Activated naive CD8-positive, alpha-beta T cell (primary cell): Measurements from ENCODE around the gene OPCML.

Experiments
- H3K27ac Mint-ChIP-seq: one replicate; pipeline ENCODE4 v1.8.0; 2021; ENCODE audit warnings: mixed read lengths
- H3K27me3 Mint-ChIP-seq: one replicate; pipeline ENCODE4 v1.8.0; 2021; ENCODE audit warnings: mixed read lengths
- H3K36me3 Mint-ChIP-seq: one replicate; pipeline ENCODE4 v1.8.0; 2021; ENCODE audit warnings: mixed read lengths
- H3K4me1 Mint-ChIP-seq: one replicate; pipeline ENCODE4 v1.8.0; 2021; ENCODE audit warnings: low read depth, mixed read lengths
- H3K4me3 Mint-ChIP-seq: one replicate; pipeline ENCODE4 v1.8.0; 2021; ENCODE audit warnings: mild to moderate bottlenecking, mixed read lengths
- H3K9me3 Mint-ChIP-seq: one replicate; pipeline ENCODE4 v1.8.0; 2021; ENCODE audit warnings: low read depth, mixed read lengths

Gene OPCML

GRCh38 chr11:132763503-132763902 is 768.8 kb downstream of the OPCML start:
- Mint-ChIP-seq H3K4me3 (no peak overlapping the region), H3K9me3 (no peaks in the 10 kb centered on the region), H3K36me3 (no peaks in the 10 kb centered on the region), H3K27me3 (no peaks in the 10 kb centered on the region), H3K27ac (no peak overlapping the region), H3K4me1 (no peaks in the 10 kb centered on the region)

GRCh38 chr11:132755934-132756333 is 776.4 kb downstream of the OPCML start:
- Mint-ChIP-seq H3K9me3 (no peaks in the 10 kb centered on the region), H3K27ac (no peak overlapping the region), H3K4me3 (no peak overlapping the region), H3K36me3 (no peaks in the 10 kb centered on the region), H3K27me3 (no peaks in the 10 kb centered on the region), H3K4me1 (no peaks in the 10 kb centered on the region)

GRCh38 chr11:132751516-132752250 is 780.6 kb downstream of the OPCML start:
- Mint-ChIP-seq H3K27ac (no peak overlapping the region), H3K4me1 (no peaks in the 10 kb centered on the region), H3K4me3 (no peak overlapping the region), H3K9me3 (no peaks in the 10 kb centered on the region), H3K27me3 (no peaks in the 10 kb centered on the region), H3K36me3 (no peaks in the 10 kb centered on the region)

- no peaks in the 10 kb centered on the region for H3K27me3 Mint-ChIP-seq
- no peaks in the 10 kb centered on the region for H3K4me1 Mint-ChIP-seq
- H3K27ac Mint-ChIP-seq, result no peak overlapping the region
- H3K9me3 Mint-ChIP-seq, result no peaks in the 10 kb centered on the region
- H3K4me3 Mint-ChIP-seq, result no peak overlapping the region
- no peaks in the 10 kb centered on the region for H3K36me3 Mint-ChIP-seq
Measured at GRCh38 chr11:132746305-132746704, 786.0 kb downstream of the OPCML start.

- Mint-ChIP-seq H3K4me1 (no peaks in the 10 kb centered on the region), H3K27me3 (no peaks in the 10 kb centered on the region), H3K4me3 (no peak overlapping the region), H3K27ac (no peak overlapping the region), H3K36me3 (no peaks in the 10 kb centered on the region), H3K9me3 (no peaks in the 10 kb centered on the region)
Measured at GRCh38 chr11:132745306-132745705, 787.0 kb downstream of the OPCML start.

- H3K27ac Mint-ChIP-seq, result no peak overlapping the region
- H3K27me3 Mint-ChIP-seq, result no peaks in the 10 kb centered on the region
- H3K9me3 Mint-ChIP-seq, result no peaks in the 10 kb centered on the region
- H3K4me3 Mint-ChIP-seq, result no peak overlapping the region
- no peaks in the 10 kb centered on the region for H3K4me1 Mint-ChIP-seq
- H3K36me3 Mint-ChIP-seq, result no peaks in the 10 kb centered on the region
Measured at GRCh38 chr11:132744771-132745170, 787.5 kb downstream of the OPCML start.

- Mint-ChIP-seq H3K4me1 (no peaks in the 10 kb centered on the region), H3K4me3 (no peak overlapping the region), H3K27ac (no peak overlapping the region), H3K27me3 (no peaks in the 10 kb centered on the region), H3K9me3 (no peaks in the 10 kb centered on the region), H3K36me3 (no peaks in the 10 kb centered on the region)
Measured at GRCh38 chr11:132743601-132744000, 788.7 kb downstream of the OPCML start.

GRCh38 chr11:132742929-132743328 is 789.4 kb downstream of the OPCML start:
- no peaks in the 10 kb centered on the region for H3K4me1 Mint-ChIP-seq
- H3K27me3 Mint-ChIP-seq, result no peaks in the 10 kb centered on the region
- no peak overlapping the region for H3K4me3 Mint-ChIP-seq
- no peaks in the 10 kb centered on the region for H3K36me3 Mint-ChIP-seq
- H3K9me3 Mint-ChIP-seq, result no peaks in the 10 kb centered on the region
- H3K27ac Mint-ChIP-seq, result no peak overlapping the region

- Mint-ChIP-seq H3K27ac (no peak overlapping the region), H3K36me3 (no peaks in the 10 kb centered on the region), H3K27me3 (no peaks in the 10 kb centered on the region), H3K4me1 (peaks cover 4% of the 10 kb centered on the region), H3K4me3 (no peak overlapping the region), H3K9me3 (no peaks in the 10 kb centered on the region)
Measured at GRCh38 chr11:132734217-132734616, 798.1 kb downstream of the OPCML start.

- H3K27me3 Mint-ChIP-seq, result no peaks in the 10 kb centered on the region
- no peak overlapping the region for H3K4me3 Mint-ChIP-seq
Measured at GRCh38 chr11:132728026-132728425, 804.3 kb downstream of the OPCML start.

GRCh38 chr11:132721526-132721925 is 810.8 kb downstream of the OPCML start:
- Mint-ChIP-seq H3K9me3 (no peaks in the 10 kb centered on the region), H3K27ac (no peak overlapping the region), H3K27me3 (no peaks in the 10 kb centered on the region), H3K4me3 (no peak overlapping the region), H3K4me1 (peaks cover 32% of the 10 kb centered on the region), H3K36me3 (no peaks in the 10 kb centered on the region)

More at GRCh38 chr11:132728026-132728425, 804.3 kb downstream of the OPCML start:
- no peak overlapping the region for H3K27ac Mint-ChIP-seq
- no peaks in the 10 kb centered on the region for H3K36me3 Mint-ChIP-seq
- H3K4me1 Mint-ChIP-seq, result peaks cover 5% of the 10 kb centered on the region
- no peaks in the 10 kb centered on the region for H3K9me3 Mint-ChIP-seq

- peak overlapping the region; percentile 80 for H3K4me3 Mint-ChIP-seq
- H3K27ac Mint-ChIP-seq, result no peak overlapping the region
- H3K9me3 Mint-ChIP-seq, result no peaks in the 10 kb centered on the region
- no peaks in the 10 kb centered on the region for H3K36me3 Mint-ChIP-seq
- peaks cover 32% of the 10 kb centered on the region for H3K4me1 Mint-ChIP-seq
- H3K27me3 Mint-ChIP-seq, result no peaks in the 10 kb centered on the region
Measured at GRCh38 chr11:132719684-132720083, 812.6 kb downstream of the OPCML start.

- Mint-ChIP-seq H3K4me1 (peaks cover 32% of the 10 kb centered on the region), H3K9me3 (peaks cover 3% of the 10 kb centered on the region), H3K36me3 (no peaks in the 10 kb centered on the region), H3K27ac (peak overlapping the region; percentile 66), H3K4me3 (peak overlapping the region; percentile 80), H3K27me3 (no peaks in the 10 kb centered on the region)
Measured at GRCh38 chr11:132718711-132719671, 813.3 kb downstream of the OPCML start.

- H3K36me3 Mint-ChIP-seq, result no peaks in the 10 kb centered on the region
- peak overlapping the region; percentile 40 for H3K4me3 Mint-ChIP-seq
- H3K27ac Mint-ChIP-seq, result no peak overlapping the region
- peaks cover 32% of the 10 kb centered on the region for H3K4me1 Mint-ChIP-seq
- H3K27me3 Mint-ChIP-seq, result no peaks in the 10 kb centered on the region
- peaks cover 3% of the 10 kb centered on the region for H3K9me3 Mint-ChIP-seq
Measured at GRCh38 chr11:132717824-132718223, 814.5 kb downstream of the OPCML start.

- Mint-ChIP-seq H3K4me1 (peaks cover 31% of the 10 kb centered on the region), H3K27me3 (no peaks in the 10 kb centered on the region), H3K4me3 (no peak overlapping the region), H3K36me3 (no peaks in the 10 kb centered on the region), H3K27ac (no peak overlapping the region), H3K9me3 (peaks cover 3% of the 10 kb centered on the region)
Measured at GRCh38 chr11:132716037-132716436, 816.3 kb downstream of the OPCML start.
